G401 (cell line): ENCODE measurements around the gene ENPP1. TPM values are rescaled to one million over a fixed set of nuclear protein-coding genes. Genes with fewer than 3 reads are reported as not detected.

Source experiments
- DNase-seq: peaks from one replicate; pipeline ENCODE4 v3.0.0-alpha.2; 2015; ENCODE audit warnings: low spot score
- in situ Hi-C: cut with HindIII; loops from 2 replicates; pipeline ENCODE4 v1.10.0; 2016; ENCODE audit warnings: low sequenced_read_pairs, mixed read lengths
- total RNA-seq: library from RNA; depleted of rRNA; stranded (reverse); fragments of >200 nt; shearing (Covaris generic); gene quantifications from 2 replicates; pipeline ENCODE4 v1.2.3, GENCODE V29; 2014

Gene ENPP1
- total RNA-seq, 1 experiment from 2014 or later, result not detected

DNA sequence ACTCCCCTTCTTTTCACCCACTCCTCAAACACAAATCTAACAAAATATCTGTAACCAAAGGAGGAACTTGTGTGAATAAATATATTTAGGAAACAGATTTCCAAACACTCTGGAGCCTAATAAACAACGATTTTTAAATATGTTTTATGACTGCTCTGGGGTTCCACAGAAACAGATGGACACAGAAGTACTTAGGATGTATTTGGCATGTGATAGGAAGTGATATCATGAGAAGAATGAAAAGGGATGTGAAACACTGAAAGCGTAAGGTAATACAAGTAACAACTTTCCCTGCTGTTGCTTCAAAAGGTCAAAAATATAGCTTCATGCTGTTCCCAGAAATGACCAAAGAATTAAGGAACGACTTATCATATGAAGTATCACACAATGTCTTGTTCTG is 26.1 kb upstream of the ENPP1 start:
- in situ Hi-C loops, result no loop called here
- DNase-seq, result no peak

DNA sequence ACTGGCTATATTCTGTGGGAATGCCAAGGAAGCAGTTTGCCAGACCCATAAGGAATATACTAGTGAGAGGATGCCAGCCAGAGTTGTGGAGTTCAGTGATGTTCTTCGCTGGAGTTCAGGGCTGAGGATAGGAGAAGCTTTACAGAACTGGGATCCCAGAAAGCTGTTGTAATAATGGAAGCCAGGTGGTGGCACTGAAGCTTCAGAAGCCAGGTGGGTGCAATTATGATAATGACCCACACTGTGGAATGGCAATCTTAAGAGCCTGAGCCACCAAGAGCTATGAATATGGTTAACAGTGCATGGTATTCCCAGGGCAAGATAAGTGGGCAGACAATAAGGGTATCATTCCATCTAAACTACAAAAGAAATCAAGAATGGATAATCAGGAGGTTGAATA is 25.1 kb upstream of the ENPP1 start:
- DNase-seq, result no peak
- in situ Hi-C loops, result no loop called here

DNA sequence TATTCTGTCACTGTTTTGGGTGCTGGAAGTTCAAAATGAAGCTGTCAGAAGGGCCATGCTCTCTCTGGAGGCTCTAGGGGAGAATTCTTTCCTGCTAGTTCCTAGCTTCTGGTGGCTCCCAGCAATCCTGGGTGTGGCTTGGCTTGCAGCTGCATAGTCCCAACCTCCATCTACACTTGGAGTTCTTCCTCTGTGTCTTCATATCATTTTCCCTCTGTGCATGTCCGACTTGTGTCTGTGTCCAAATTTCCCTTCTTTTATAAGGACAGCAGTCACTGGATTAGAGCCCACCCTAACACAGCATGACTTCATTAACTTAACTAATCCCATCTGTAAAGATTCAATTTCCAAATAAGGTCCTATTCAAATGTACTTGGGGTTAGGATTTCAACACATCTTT is 23.3 kb upstream of the ENPP1 start:
- DNase-seq, result no peak
- in situ Hi-C loops, result no loop called here

DNA sequence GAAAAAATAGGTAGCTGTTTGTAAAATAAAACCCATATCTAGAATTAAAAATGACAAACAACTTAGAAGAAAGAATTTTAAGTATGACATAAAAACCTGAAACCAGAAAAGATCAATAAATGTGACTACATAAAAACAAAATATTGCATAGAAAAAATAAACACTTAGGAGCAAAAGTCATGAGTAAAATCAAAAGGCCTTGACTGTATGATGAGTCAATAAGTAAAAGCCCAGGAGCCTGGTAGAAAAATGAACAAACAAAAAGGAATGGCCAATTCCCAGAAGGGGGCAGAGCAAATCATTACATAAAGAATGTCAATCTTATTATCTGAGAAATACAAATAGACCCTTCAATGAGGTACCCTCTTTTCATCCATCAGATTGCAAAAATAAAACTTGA is 20.7 kb upstream of the ENPP1 start:
- no peak for DNase-seq
- in situ Hi-C loops, result no loop called here

DNA sequence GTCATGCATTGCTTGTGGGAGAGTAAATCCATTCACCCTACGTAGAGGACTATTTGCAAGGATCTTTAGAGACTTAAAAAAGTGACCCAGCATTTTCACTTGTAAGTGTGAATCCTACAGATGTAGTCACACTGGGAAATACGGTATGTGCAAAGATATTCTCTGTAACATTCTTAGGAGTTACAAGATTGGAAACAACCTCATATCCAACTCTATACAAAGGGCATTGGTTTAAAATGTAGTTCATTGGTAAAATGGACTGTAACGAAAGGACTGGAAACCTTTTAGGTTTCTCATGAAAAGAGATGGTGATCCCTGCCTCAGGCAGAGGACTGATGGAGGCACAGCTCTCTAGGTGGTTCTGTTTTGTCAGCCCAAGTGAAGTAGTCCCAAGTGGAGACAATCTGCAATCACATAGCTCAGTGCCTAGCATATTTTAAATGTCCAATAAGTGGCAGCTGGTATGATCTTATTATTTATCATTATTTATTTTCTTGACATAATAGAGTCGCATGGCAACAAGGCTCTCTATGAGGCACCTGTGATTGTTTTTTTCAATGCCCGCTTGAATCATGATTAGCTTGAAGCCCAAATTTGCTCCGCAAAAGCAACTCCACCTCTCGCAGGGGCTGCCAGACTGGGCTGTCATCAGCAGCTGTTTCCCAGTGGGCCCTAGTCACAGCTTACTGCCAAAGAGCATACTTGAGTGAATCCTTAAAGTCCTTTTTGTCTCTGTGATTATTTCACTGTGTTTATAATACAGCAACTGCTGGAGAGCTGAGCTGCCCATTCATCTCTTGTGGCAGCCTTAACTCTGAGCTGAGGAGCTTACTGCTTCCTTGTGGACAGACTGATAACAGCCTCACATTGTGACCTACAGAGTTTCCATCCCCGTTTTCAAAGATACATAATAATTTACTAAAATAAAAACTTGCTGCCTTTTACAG is 19.8 kb upstream of the ENPP1 start:
- no peak for DNase-seq
- in situ Hi-C loops, result no loop called here

DNA sequence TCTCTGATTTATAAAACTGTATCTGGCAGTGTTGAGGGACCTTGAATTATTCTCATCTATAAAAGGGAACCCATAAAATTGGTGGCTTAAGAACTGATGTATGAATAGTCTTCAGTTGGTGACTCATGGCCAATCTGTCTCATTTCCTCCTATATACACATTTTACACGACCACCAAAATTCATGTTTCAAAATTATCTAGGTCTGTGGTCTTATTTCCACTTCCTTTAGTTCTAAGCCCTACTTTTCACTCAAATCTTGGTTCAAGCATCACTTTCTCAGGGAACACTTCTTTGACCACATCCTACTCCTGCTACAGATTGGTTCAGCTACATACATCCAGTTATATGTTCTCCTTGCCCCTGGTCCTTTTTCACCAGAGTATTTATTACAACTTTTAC is 18.6 kb upstream of the ENPP1 start:
- in situ Hi-C loops, result no loop called here
- no peak for DNase-seq

DNA sequence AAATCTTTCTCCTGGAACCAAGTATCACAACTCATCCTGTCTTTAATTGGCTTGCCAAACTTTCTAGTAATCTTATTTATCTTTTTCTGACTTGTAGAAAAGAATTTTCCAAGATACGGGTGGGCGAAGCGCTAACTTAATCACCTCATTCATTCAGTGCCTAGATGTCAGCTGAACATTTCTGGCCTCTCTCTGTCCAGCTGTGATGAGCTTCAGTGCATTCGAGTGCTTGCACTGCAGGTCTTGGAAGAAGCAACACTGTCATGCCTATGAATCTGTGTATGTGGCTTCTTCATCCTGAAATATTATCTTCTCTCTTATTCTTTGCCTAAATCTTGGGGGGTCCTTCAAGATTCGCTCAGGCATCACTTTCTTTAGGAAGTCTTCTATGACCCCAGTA is 16.3 kb upstream of the ENPP1 start:
- in situ Hi-C loops, result no loop called here
- DNase-seq, result no peak

DNA sequence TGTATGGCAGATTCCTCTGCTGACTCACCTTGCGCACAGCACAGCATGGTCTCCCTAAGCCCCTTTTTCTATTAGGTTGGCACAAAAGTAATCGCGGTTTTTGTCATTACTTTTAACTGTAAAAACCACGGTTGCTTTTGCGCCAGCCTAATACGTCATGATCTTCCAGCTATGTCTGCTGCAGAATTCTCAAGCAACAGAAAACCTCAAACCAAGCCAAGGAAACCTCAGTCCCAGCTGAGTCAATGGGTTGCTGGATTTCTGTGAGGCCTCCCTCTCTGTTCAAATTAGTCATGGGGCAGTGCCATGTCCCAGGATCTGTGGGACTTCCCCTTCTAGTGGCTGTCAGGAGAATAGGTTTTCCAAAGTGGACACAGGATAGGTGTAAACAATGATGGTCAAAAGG is 15.7 kb upstream of the ENPP1 start:
- in situ Hi-C loops, result no loop called here
- no peak for DNase-seq

DNA sequence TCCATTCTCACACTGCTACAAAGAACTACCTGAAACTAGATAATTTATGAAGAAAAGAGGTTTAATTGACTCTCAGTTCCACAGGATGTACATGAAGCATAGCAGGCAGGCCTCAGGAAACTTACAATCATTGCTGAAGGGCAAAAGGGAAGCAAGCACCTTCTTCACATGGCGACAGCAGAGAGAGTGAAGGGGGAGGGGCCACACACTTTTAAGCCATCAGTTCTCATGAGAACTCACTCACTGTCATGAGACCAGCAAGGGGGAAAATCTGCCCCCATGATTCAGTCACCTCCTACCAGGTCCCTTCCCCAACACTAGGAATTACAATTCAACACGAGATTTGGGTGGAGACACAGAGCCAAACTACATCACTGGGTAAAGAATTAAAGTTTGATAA is 12.5 kb upstream of the ENPP1 start:
- in situ Hi-C loops, result no loop called here
- DNase-seq, result no peak

DNA sequence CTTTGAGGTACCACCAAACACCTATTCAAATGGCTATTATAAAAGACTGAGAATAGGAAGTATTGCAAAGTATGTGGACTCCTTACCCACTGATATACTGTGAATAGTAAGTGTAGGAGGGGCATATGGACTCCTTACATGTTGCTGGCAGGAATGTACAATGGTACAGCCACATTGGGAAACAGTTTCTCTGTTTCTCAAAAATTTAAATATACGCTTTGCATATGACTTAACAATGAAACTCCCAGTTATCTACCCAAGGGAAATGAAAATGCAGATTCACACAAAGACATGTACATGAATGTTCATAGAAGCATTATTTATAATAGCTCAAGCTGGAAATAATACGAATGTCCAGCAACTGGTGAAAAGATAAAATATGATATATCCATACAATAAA is 5.5 kb upstream of the ENPP1 start:
- in situ Hi-C loops, result no loop called here
- DNase-seq, result no peak

DNA sequence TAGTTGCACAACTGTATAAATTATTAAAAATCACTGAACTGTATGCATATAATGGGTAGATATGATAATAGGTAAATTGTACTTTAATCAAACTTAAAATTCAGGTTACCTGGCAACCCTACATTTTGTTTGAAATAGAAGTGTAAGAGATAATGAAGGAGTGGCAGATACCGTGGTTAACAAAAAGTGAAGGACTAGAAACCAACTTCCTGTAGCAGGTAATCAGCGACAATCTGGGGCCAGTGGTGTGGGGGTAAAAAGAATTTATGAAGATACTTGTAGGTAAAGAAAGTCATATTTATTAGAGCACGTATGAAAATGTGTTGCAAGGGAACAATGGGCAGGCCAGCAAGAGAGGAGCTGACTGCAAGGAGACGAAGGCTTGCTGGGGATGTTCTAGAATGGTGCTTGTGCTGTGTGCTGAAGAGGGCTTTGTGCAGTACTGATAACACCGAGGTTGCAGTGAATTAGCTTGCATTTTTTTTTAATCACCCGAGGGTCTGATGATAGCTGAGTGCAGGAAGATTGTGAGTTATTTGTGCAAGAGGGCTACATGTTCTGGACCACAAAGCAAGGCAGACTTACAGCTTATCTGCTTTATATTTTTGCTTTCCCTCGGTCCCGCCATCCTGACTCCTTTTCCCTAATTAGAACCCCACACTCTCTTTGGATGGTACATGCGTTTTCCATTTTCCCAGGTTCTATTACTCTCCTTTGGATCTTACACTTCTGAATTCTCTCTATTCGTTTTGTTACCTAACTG is 4.6 kb upstream of the ENPP1 start:
- in situ Hi-C loops, result no loop called here
- no peak for DNase-seq

DNA sequence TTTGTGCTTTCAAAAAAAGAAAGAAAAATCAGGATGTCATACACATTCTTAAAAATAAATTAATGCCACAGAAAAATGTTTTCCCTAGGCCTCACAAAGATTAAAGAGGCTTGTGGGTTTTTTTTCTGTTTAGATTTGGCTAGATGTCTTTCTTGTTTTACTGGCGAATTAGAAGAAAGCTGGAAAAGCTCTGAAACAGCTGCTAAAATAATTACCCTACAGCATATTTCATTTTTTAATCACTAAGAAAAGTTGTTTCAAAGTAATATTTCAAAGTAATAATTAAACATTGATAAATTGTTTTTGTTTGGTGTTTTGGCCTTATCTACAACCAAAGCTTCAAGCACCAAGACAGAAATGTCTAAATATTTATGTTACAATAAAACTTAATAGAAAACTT is 3.7 kb upstream of the ENPP1 start:
- DNase-seq, result no peak
- in situ Hi-C loops, result no loop called here

DNA sequence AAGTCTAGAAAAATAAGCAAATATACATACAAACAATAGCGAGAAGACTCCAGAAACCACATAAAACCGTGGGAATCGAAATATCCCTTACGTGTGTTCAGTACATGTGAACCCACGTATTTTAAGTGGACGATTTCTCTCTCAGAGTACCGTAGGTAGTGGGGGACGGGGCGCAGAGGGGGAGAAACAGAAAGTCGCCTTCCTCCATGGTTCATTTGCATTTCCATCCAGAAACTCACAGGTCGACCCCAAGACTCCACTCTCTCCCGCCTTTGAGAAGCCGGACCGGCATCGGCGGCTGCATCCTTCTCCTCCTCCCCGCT is 538 bp upstream of the ENPP1 start:
- no peak for DNase-seq
- in situ Hi-C loops, result no loop called here

DNA sequence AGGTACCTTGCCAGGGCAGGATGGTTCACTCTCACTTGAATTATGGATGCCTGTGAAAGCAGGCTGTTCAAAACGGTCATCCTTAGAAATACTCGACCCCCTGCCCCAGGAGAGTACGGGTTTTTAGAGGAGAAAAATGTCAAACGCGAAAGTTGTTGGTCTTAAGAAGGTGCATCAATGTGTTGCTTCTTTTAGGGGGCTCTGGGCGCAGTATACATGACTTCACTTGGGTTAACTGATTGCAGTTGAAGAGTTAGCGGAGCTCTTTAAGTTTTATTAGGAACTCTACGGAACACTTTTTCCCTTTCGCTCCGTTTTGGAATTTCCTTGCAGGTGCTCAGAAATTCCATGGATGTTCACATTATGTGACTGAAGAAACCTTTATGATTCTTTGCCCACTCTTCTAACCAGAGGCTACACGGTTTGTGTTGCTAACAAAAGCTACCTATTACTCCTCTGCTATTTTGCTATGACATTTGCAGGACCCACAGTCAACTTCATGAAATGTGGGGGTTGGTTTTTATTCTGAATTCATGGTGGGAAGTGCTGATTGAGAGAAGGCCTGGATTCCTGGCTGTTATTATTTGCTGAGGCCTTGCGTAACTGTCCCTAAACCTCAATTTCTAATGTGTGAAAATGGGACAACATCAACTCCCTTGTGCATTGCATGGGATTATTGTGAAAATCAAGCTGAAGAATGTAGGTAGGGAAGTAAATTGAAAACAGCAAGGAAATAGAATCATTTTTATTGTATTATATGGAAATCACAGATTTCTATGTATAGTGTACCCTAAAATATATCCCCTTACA is 845 bp downstream of the ENPP1 start:
- DNase-seq, result no peak
- in situ Hi-C loops, result no loop called here

DNA sequence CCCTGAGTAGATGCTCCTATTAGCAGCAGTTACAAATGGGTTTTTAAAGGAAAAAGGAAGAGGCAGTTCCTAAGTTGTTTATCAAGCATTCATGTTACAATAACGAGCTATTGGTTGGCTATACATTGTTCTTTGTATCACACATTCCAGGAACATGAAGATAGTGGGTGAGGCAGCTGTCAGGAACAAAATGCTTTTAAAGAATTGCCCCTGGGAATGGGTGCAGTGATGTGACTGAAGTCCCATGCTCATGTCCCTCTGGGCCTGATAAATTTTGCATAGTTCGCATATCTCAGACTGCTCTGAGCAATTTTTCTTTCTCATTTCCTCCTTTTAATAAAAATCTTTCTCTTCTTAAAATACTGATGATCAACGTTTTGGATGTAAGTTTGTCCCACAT is 3.7 kb downstream of the ENPP1 start:
- DNase-seq, result no peak
- in situ Hi-C loops, result no loop called here

DNA sequence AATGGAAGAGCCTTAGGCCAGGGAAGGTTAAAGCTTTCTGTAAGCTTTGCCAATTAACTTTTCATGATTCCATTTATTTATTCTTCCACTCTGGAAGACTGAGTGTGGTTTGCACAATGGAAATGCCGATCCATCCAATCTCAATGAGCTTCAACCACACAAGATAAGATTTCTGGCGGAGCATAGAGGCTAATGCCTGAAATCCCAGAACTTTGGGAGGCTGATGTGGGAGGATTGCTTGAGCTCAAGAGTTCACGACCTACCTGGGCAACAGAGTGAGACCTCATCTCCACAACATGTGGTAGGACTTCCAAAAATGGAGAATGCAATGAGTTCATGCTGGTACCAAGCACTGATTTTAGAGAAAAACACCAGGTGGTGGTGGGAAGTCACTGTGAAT is 6.2 kb downstream of the ENPP1 start:
- DNase-seq, result no peak
- in situ Hi-C loops, result no loop called here

DNA sequence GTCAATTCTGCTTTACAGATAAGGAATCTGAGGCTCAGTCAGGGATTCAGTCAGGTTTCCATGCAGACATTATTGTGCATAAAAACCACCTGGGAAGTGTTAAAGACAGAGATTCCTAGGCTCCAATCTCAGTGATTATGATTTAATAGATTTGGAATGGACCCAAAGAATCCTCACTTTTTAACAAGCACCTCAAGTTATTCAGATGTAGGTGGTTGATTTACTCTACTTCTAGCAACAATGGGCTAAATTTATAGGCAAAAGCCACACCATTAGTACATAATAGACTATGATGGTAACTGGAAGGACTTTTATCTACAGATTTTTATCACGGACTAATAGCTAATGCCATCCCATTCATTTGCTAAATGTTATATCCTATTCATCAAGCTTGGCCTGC is 9.0 kb downstream of the ENPP1 start:
- in situ Hi-C loops, result no loop called here
- no peak for DNase-seq

DNA sequence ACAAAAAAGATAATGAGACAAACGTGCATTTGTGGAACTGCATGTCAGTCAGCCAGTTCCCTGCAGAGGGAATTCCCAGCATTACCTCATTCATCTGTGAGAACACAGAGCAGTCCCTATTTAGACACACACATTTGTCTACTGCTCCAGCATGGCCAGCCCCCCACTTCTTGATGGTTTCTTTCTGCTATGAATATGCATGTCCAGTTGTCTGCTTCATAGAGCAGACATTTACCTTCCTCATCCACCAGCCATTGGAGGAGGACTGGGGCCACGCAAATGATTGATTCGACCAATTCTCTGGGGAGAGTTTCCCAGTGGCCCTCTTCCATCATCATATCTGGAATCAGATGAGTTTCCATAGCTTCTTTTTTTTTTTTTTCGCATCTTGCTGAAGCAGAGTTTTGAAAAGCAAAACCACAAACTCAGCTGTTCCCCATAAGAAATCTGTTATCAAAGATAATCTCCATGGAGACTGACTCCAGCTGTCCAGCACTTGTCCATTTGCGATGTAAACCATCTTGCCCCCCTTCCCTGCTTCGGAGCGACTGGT is 11.8 kb downstream of the ENPP1 start:
- DNase-seq, result no peak
- in situ Hi-C loops, result no loop called here

DNA sequence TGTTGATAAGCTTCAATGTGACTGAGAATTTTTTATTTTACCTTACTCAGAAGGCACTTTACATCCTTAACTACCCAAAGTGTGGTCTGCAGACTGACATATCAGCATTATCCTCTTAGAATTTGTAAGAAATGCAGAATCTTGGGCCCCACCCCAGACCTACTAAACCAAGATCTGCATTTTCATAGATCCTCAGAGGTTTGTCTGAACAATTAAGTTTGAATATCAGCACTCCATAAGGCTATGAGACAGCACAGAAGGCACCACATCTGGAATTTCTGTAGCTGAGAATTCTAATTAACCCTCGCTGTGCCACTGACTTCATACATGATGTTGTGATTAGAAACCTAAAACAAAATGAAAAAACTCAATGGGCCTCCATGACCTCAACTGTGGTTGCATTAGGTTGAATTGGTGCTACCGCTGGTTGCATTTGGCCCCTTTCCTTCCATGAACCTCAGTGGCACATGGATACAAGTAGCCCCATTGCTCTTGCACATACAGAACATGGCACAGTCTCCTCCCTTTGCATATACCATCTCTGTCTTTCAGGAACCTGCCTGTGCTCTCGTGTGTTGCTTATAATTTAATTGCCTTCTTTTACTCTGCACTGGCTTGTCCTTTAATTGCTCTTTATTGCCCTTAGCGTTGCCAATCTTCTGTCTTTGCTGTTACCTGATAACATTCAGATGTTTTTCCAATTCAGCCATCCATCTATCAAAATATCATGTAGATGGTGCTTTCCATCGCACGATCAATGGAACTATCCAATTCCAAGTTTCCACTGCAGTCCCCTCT is 13.4 kb downstream of the ENPP1 start:
- no peak for DNase-seq
- in situ Hi-C loops, result no loop called here
